Measurements from ENCODE around the gene SMYD3. TPM values are rescaled to one million over a fixed set of nuclear protein-coding genes. Genes with fewer than 3 reads are reported as not detected.

Gene SMYD3
- total and polyA plus RNA-seq, 2 of the 13 experiments (the other 11 are each of a cell fraction or from before 2014, with no cell fraction given), result 27.7 to 35.8 TPM

GRCh38 chr1:245898581-245898980 is 608.5 kb downstream of the SMYD3 start:
- H2AFZ ChIP-seq (ENCODE audit: low read length), result no peak overlapping the region
- H3K4me3 ChIP-seq (replicated peaks in 1 of 3; ENCODE audit: insufficient read depth in 1 of 3, low read depth in 2 of 3, low read length in 3 of 3), result no peak overlapping the region
- intact Hi-C loops (cut with micrococcal nuclease; ENCODE audit: unreplicated experiment), result loop anchor here (10.0 kb wide), 1 partner anchor 56 kb away; no protein-coding TSS in a partner anchor
- H3K9ac ChIP-seq (ENCODE audit: insufficient read depth, low read depth, low read length), result no peak overlapping the region
- H4K20me1 ChIP-seq (ENCODE audit: insufficient read depth, low read length), result no peaks in the 10 kb centered on the region
- no peak for TF ChIP-seq NKX3-1 (CRISPR knock-in tag; IDR thresholded peaks at IDR 0.05)
- TF ChIP-seq ZBTB25 (CRISPR knock-in tag; IDR thresholded peaks at IDR 0.05), result no peak
- no peak for TF ChIP-seq HNF4G (IDR thresholded peaks at IDR 0.05; ENCODE audit: borderline replicate concordance, low read depth, low read length)
- no peak for TF ChIP-seq HNF4G (CRISPR knock-in tag; IDR thresholded peaks at IDR 0.05; ENCODE audit: borderline replicate concordance, low read depth)
- no peak for TF ChIP-seq TOE1 (CRISPR knock-in tag; IDR thresholded peaks at IDR 0.05)
- TF ChIP-seq TGIF2 (CRISPR knock-in tag; IDR thresholded peaks at IDR 0.05), result no peak
- H3K27ac ChIP-seq (ENCODE audit: extremely low read length, insufficient read depth, low read length), result no peak overlapping the region
- no peak for DNase-seq (ENCODE audit: low spot score)
- no peaks in the 10 kb centered on the region for H3K79me2 ChIP-seq (ENCODE audit: insufficient read depth, low read length)
- no peak for ATAC-seq
- H3K27me3 ChIP-seq (ENCODE audit: control insufficient read depth in 1 of 2, insufficient read depth in 2 of 2, low read length in 2 of 2), result no peaks in the 10 kb centered on the region
- WGBS (ENCODE audit: low lambda C conversion rate), result 89% methylated on average over 2 of the region's 2 CpGs
- no peaks in the 10 kb centered on the region for H3K36me3 ChIP-seq (replicated peaks in 1 of 2; ENCODE audit: control insufficient read depth in 1 of 2, insufficient read depth in 2 of 2, low read length in 2 of 2)
- no peak for FAIRE-seq
- CTCF ChIA-PET (ENCODE audit: low intra/inter-chr PET ratio, low total read pairs), result no interaction called here
- in situ Hi-C loops (cut with HindIII; ENCODE audit: extremely low pct_ligation_motif_present, low pct_unique_long_range_greater_than_20kb), result no loop called here
- H3K9me3 ChIP-seq (ENCODE audit: low read length), result no peaks in the 10 kb centered on the region
- no peaks in the 10 kb centered on the region for H3K4me1 ChIP-seq (ENCODE audit: insufficient read depth, low read length)
- H3K4me2 ChIP-seq (ENCODE audit: low read depth, low read length), result no peak overlapping the region
- BruUV-seq (replicated peaks), result no TSS peak
- POLR2A ChIA-PET, result no interaction called here

GRCh38 chr1:245896258-245896657 is 610.8 kb downstream of the SMYD3 start:
- Histone ChIP-seq H3K9ac (ENCODE audit: insufficient read depth, low read depth, low read length) (no peak overlapping the region), H3K4me2 (ENCODE audit: low read depth, low read length) (no peak overlapping the region), H3K79me2 (ENCODE audit: insufficient read depth, low read length) (no peaks in the 10 kb centered on the region), H3K27ac (ENCODE audit: extremely low read length, insufficient read depth, low read length) (no peak overlapping the region), H3K4me3 (replicated peaks in 1 of 3; ENCODE audit: insufficient read depth in 1 of 3, low read depth in 2 of 3, low read length in 3 of 3) (no peak overlapping the region), H3K36me3 (replicated peaks in 1 of 2; ENCODE audit: control insufficient read depth in 1 of 2, insufficient read depth in 2 of 2, low read length in 2 of 2) (no peaks in the 10 kb centered on the region), H3K9me3 (ENCODE audit: low read length) (no peaks in the 10 kb centered on the region), H2AFZ (ENCODE audit: low read length) (no peak overlapping the region), H3K4me1 (ENCODE audit: insufficient read depth, low read length) (no peaks in the 10 kb centered on the region), H4K20me1 (ENCODE audit: insufficient read depth, low read length) (no peaks in the 10 kb centered on the region), H3K27me3 (ENCODE audit: control insufficient read depth in 1 of 2, insufficient read depth in 2 of 2, low read length in 2 of 2) (no peaks in the 10 kb centered on the region)
- in situ Hi-C loops (cut with HindIII; ENCODE audit: extremely low pct_ligation_motif_present, low pct_unique_long_range_greater_than_20kb) (no loop called here), intact Hi-C loops (cut with micrococcal nuclease; ENCODE audit: unreplicated experiment) (loop anchor here (10.0 kb wide), 1 partner anchor 59 kb away; no protein-coding TSS in a partner anchor)
- FAIRE-seq, result no peak
- 94% methylated on average over 3 of the region's 3 CpGs for WGBS (ENCODE audit: low lambda C conversion rate)
- POLR2A ChIA-PET, result no interaction called here
- BruUV-seq (replicated peaks), result no TSS peak
- CTCF ChIA-PET (ENCODE audit: low intra/inter-chr PET ratio, low total read pairs), result no interaction called here
- no peak for DNase-seq (ENCODE audit: low spot score)
- no peak for ATAC-seq
- TF ChIP-seq ZNF331 (CRISPR knock-in tag; IDR thresholded peaks at IDR 0.05) (no peak), ZNF382 (CRISPR knock-in tag; IDR thresholded peaks at IDR 0.05; ENCODE audit: borderline replicate concordance) (no peak), ZNF878 (CRISPR knock-in tag; IDR thresholded peaks at IDR 0.05) (no peak), ZBTB25 (CRISPR knock-in tag; IDR thresholded peaks at IDR 0.05) (no peak), ZNF136 (CRISPR knock-in tag; IDR thresholded peaks at IDR 0.05; ENCODE audit: low read depth) (no peak), ZNF772 (CRISPR knock-in tag; IDR thresholded peaks at IDR 0.05) (no peak), MYPOP (CRISPR knock-in tag; IDR thresholded peaks at IDR 0.05) (no peak), ZNF567 (CRISPR knock-in tag; IDR thresholded peaks at IDR 0.05; ENCODE audit: borderline replicate concordance) (no peak), GZF1 (CRISPR knock-in tag; IDR thresholded peaks at IDR 0.05) (no peak), NKX3-1 (CRISPR knock-in tag; IDR thresholded peaks at IDR 0.05) (no peak), ZNF326 (CRISPR knock-in tag; IDR thresholded peaks at IDR 0.05; ENCODE audit: borderline replicate concordance) (no peak), ZFP1 (CRISPR knock-in tag; IDR thresholded peaks at IDR 0.05) (no peak), CREBL2 (CRISPR knock-in tag; IDR thresholded peaks at IDR 0.05; ENCODE audit: borderline replicate concordance) (no peak), ZNF335 (CRISPR knock-in tag; IDR thresholded peaks at IDR 0.05) (no peak)
